HG02973 (cell line): ENCODE results near the gene TINAGL1.

Experiments
- ATAC-seq: cut with Tn5 transposase; IDR thresholded peaks from one replicate; pipeline ENCODE4 v1.9.1; 2021; ENCODE audit warnings: moderate library complexity; ENCODE audit not compliant: unreplicated experiment

Gene TINAGL1

GRCh38 chr1:31568895-31569595 lies 7.3 kb upstream of the TINAGL1 start:
- no peak for ATAC-seq

- ATAC-seq = no peak
Observed at GRCh38 chr1:31569596-31570173, 6.6 kb upstream of the TINAGL1 start.

- ATAC-seq = no peak
Observed at GRCh38 chr1:31570228-31570627, 6.1 kb upstream of the TINAGL1 start.

- ATAC-seq = no peak
Observed at GRCh38 chr1:31570906-31571305, 5.4 kb upstream of the TINAGL1 start.

- no peak for ATAC-seq
Observed at GRCh38 chr1:31571340-31572295, 4.7 kb upstream of the TINAGL1 start.

- no peak for ATAC-seq
Observed at GRCh38 chr1:31572323-31573104, 3.8 kb upstream of the TINAGL1 start.

- no peak for ATAC-seq
Observed at GRCh38 chr1:31573261-31573660, 3.1 kb upstream of the TINAGL1 start.

- ATAC-seq = no peak
Observed at GRCh38 chr1:31574749-31575368, 1.5 kb upstream of the TINAGL1 start.

- ATAC-seq = no peak
Observed at GRCh38 chr1:31575369-31576140, 760 bp upstream of the TINAGL1 start.

GRCh38 chr1:31576743-31577455 lies 584 bp downstream of the TINAGL1 start:
- no peak for ATAC-seq

- ATAC-seq = no peak
Observed at GRCh38 chr1:31577515-31578192, 1.3 kb downstream of the TINAGL1 start.

- no peak for ATAC-seq
Observed at GRCh38 chr1:31579374-31579773, 3.1 kb downstream of the TINAGL1 start.

GRCh38 chr1:31580513-31580870 lies 4.2 kb downstream of the TINAGL1 start:
- no peak for ATAC-seq

- ATAC-seq = no peak
Observed at GRCh38 chr1:31580891-31581603, 4.7 kb downstream of the TINAGL1 start.

GRCh38 chr1:31581821-31582810 lies 5.8 kb downstream of the TINAGL1 start:
- no peak for ATAC-seq

GRCh38 chr1:31583082-31583994 lies 7.0 kb downstream of the TINAGL1 start:
- ATAC-seq = no peak
